GM12878 (cell line): Measurements from ENCODE around the gene TCF7. TPM values are rescaled to one million over a fixed set of nuclear protein-coding genes. Genes with fewer than 3 reads are reported as not detected.

Experiments used
- BCL11A ChIP-seq: IDR thresholded peaks from 2 replicates; pipeline ENCODE4 v1.6.1; 2011; ENCODE audit warnings: low read depth, low read length
- CREM ChIP-seq: IDR thresholded peaks from 2 replicates; pipeline ENCODE4 v1.6.1; 2014; ENCODE audit warnings: antibody characterized with exemption, low read depth
- GATAD2B ChIP-seq: fragments of 450-650 bp; conservative IDR thresholded peaks from 2 replicates; pipeline ENCODE4 v1.6.1; 2017; ENCODE audit warnings: low read depth, mild to moderate bottlenecking, moderate library complexity
- IKZF2 ChIP-seq, 2 experiments: fragments of 450-650 bp; IDR thresholded peaks; 2 replicates each; pipeline ENCODE4 v1.6.1; 2017; ENCODE audit warnings: mild to moderate bottlenecking in 2 of 2, moderate library complexity in 2 of 2
- MEF2B ChIP-seq: fragments of 450-650 bp; IDR thresholded peaks from 2 replicates; pipeline ENCODE4 v1.6.1; 2018; ENCODE audit warnings: mild to moderate bottlenecking, moderate library complexity; ENCODE audit not compliant: partially characterized antibody, poor library complexity, severe bottlenecking
- MTA2 ChIP-seq: fragments of 450-650 bp; IDR thresholded peaks from 2 replicates; pipeline ENCODE4 v1.6.1; 2016; ENCODE audit warnings: low read depth, mild to moderate bottlenecking, moderate library complexity
- MTA3 ChIP-seq: IDR thresholded peaks from 2 replicates; pipeline ENCODE4 v1.6.1; 2012; ENCODE audit warnings: low read length, inconsistent platforms, borderline replicate concordance
- MYC ChIP-seq: IDR thresholded peaks from 2 replicates; pipeline ENCODE4 v1.6.1; 2011; ENCODE audit warnings: mild to moderate bottlenecking, low read length, moderate library complexity, inconsistent platforms; ENCODE audit not compliant: insufficient read depth, insufficient replicate concordance, insufficient read length, severe bottlenecking
- PAX5 ChIP-seq: IDR thresholded peaks from 2 replicates; pipeline ENCODE4 v1.6.1; 2011; ENCODE audit warnings: low read depth, low read length, borderline replicate concordance
- PKNOX1 ChIP-seq: fragments of 450-650 bp; IDR thresholded peaks from 2 replicates; pipeline ENCODE4 v1.6.1; 2016; ENCODE audit warnings: mild to moderate bottlenecking
- RAD21 ChIP-seq: IDR thresholded peaks from 2 replicates; pipeline ENCODE4 v1.6.1; 2011; ENCODE audit warnings: mild to moderate bottlenecking, low read depth, low read length, moderate library complexity; ENCODE audit not compliant: insufficient read depth
- SP1 ChIP-seq: IDR thresholded peaks from one replicate; pipeline ENCODE4 v1.6.1; 2011; ENCODE audit warnings: low read depth, low read length
- SPI1 ChIP-seq: IDR thresholded peaks from 2 replicates; pipeline ENCODE4 v1.6.1; 2011; ENCODE audit warnings: low read depth, mild to moderate bottlenecking, low read length, moderate library complexity, borderline replicate concordance; ENCODE audit not compliant: insufficient read depth
- TCF3 ChIP-seq: IDR thresholded peaks from 2 replicates; pipeline ENCODE4 v1.6.1; 2012; ENCODE audit warnings: low read depth, mild to moderate bottlenecking, low read length, borderline replicate concordance; ENCODE audit not compliant: insufficient read depth
- ZNF207 ChIP-seq: fragments of 450-650 bp; IDR thresholded peaks from 2 replicates; pipeline ENCODE4 v1.6.1; 2014; ENCODE audit warnings: antibody characterized with exemption, mild to moderate bottlenecking, borderline replicate concordance
- ZNF592 ChIP-seq: fragments of 450-650 bp; IDR thresholded peaks from 2 replicates; pipeline ENCODE4 v1.6.1; 2017; ENCODE audit warnings: mild to moderate bottlenecking, moderate library complexity
- polyA plus RNA-seq, 11 experiments: library from polyadenylated mRNA; depleted of rRNA in 4 of 11; unstranded in 6 of 11; stranded (reverse) in 5 of 11; fragments of >200 nt; fragmentation: Nextera tagmentation in 4 of 11; fragmentation: Illumina TruSeq in 1 of 11; extraction: Ambion mirVana in 4 of 11; extraction: Trizol in 1 of 11; gene quantifications; 1 replicate in 1 of 11; 2 replicates in 10 of 11; pipeline versions ENCODE4 v1.2.1 to v1.2.3, GENCODE V29; 2011 to 2016; ENCODE audit warnings: inconsistent platforms in 2 of 11, missing spikeins in 2 of 11, low read depth in 1 of 11
- total RNA-seq, 4 experiments: library from RNA; depleted of rRNA in 3 of 4; stranded (reverse); fragments of >200 nt in 3 of 4; fragmentation: Illumina TruSeq in 1 of 4; extraction: Trizol in 1 of 4; gene quantifications; 2 replicates each; pipeline versions ENCODE4 v1.2.1 to v1.2.3, GENCODE V29; 2013 to 2021
- TF ChIP-seq, protein P1 (sequence below): fragments of 450-650 bp; formaldehyde crosslinking; IDR thresholded peaks from 2 replicates; pipeline ENCODE4 v1.5.0; 2022; ENCODE audit warnings: mild to moderate bottlenecking, missing genetic modification characterization
- TF ChIP-seq, protein P2 (sequence below): IDR thresholded peaks from 2 replicates; pipeline ENCODE4 v1.6.1; 2011; ENCODE audit warnings: mild to moderate bottlenecking, low read depth, low read length, moderate library complexity; ENCODE audit not compliant: insufficient replicate concordance

Gene TCF7
- total and polyA plus RNA-seq, 10 of the 15 experiments (the other 5 are each of a cell fraction or from before 2014, with no cell fraction given) = 10.0 to 60.2 (median 23.6) TPM

- TF ChIP-seq PKNOX1 = peak; percentile 54
- TF ChIP-seq MEF2B = peak; percentile 58
- TF ChIP-seq SPI1 = peak; percentile 48; the same call in 1 of the 2 replicates
- TF ChIP-seq RAD21 = peak; percentile 2; the same call in 1 of the 2 replicates
- peak; percentile 72; the same call in 1 of the 2 replicates for TF ChIP-seq PAX5
- TF ChIP-seq, protein P1, sequence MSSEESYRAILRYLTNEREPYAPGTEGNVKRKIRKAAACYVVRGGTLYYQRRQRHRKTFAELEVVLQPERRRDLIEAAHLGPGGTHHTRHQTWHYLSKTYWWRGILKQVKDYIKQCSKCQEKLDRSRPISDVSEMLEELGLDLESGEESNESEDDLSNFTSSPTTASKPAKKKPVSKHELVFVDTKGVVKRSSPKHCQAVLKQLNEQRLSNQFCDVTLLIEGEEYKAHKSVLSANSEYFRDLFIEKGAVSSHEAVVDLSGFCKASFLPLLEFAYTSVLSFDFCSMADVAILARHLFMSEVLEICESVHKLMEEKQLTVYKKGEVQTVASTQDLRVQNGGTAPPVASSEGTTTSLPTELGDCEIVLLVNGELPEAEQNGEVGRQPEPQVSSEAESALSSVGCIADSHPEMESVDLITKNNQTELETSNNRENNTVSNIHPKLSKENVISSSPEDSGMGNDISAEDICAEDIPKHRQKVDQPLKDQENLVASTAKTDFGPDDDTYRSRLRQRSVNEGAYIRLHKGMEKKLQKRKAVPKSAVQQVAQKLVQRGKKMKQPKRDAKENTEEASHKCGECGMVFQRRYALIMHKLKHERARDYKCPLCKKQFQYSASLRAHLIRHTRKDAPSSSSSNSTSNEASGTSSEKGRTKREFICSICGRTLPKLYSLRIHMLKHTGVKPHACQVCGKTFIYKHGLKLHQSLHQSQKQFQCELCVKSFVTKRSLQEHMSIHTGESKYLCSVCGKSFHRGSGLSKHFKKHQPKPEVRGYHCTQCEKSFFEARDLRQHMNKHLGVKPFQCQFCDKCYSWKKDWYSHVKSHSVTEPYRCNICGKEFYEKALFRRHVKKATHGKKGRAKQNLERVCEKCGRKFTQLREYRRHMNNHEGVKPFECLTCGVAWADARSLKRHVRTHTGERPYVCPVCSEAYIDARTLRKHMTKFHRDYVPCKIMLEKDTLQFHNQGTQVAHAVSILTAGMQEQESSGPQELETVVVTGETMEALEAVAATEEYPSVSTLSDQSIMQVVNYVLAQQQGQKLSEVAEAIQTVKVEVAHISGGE (CRISPR knock-in tag) = no peak
- peak; percentile 61 for TF ChIP-seq GATAD2B
- no peak for TF ChIP-seq MYC
- TF ChIP-seq IKZF2 (IDR thresholded peaks at IDR 0.05) = peak; percentile 57 to 67; a peak in 3 of 4 replicates
- peak; percentile 33 for TF ChIP-seq SP1
- TF ChIP-seq MTA3 = no peak
- TF ChIP-seq, protein P2, sequence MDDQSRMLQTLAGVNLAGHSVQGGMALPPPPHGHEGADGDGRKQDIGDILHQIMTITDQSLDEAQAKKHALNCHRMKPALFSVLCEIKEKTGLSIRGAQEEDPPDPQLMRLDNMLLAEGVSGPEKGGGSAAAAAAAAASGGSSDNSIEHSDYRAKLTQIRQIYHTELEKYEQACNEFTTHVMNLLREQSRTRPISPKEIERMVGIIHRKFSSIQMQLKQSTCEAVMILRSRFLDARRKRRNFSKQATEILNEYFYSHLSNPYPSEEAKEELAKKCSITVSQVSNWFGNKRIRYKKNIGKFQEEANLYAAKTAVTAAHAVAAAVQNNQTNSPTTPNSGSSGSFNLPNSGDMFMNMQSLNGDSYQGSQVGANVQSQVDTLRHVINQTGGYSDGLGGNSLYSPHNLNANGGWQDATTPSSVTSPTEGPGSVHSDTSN = peak; percentile 38
- TF ChIP-seq CREM = peak; percentile 83
- no peak for TF ChIP-seq TCF3
- 0 out of 2 replicates have a peak, but pooled peaks have one; percentile 9 for TF ChIP-seq MTA2
- no peak for TF ChIP-seq ZNF207
- peak; percentile 72; the same call in 1 of the 2 replicates for TF ChIP-seq ZNF592
- peak; percentile 76 for TF ChIP-seq BCL11A
These were observed 10.4 kb upstream of the TCF7 start (continued) for GRCh38 chr5:134103998-134104654.
